Measurements from ENCODE around the gene IRF1. TPM values are rescaled to one million over a fixed set of nuclear protein-coding genes. Genes with fewer than 3 reads are reported as not detected.

Gene IRF1
- total RNA-seq, 1 experiment from 2014 or later = 30.1 TPM

GRCh38 chr5:132431632-132432031, 58.9 kb downstream of the IRF1 start:
- ChIA-PET CTCF (no interaction called here), POLR2A (interaction anchor here (1.4 kb wide), 1 partner anchor 16 kb away, joined by 3 read pairs; no protein-coding TSS in a partner anchor), RAD21 (ENCODE audit: low non-redundant PET in 1 of 2, low total read pairs in 2 of 2, uncharacterized antibody in 2 of 2, unreplicated experiment in 2 of 2) (no interaction called here)
- Histone ChIP-seq H3K4me2 (ENCODE audit: low read length) (no peak overlapping the region), H4K20me1 (ENCODE audit: insufficient read depth) (no peaks in the 10 kb centered on the region), H3K27ac (ENCODE audit: low read depth, low read length) (no peak overlapping the region), H2AFZ (ENCODE audit: low read depth, low read length, poor library complexity, severe bottlenecking) (no peak overlapping the region), H3K9me2 (ENCODE audit: insufficient read depth) (no peaks in the 10 kb centered on the region), H3K4me1 (ENCODE audit: control insufficient read depth in 1 of 2, insufficient read depth in 2 of 2, low read length in 2 of 2) (peaks cover 31 to 37% of the 10 kb centered on the region in 2 experiments), H3K9ac (ENCODE audit: low read length) (no peak overlapping the region), H3K36me3 (ENCODE audit: control insufficient read depth in 1 of 2, insufficient read depth in 2 of 2, low read length in 2 of 2) (no peaks in the 10 kb centered on the region), H3K27me3 (ENCODE audit: insufficient read depth, low read length) (no peaks in the 10 kb centered on the region), H3K4me3 (replicated peaks in 1 of 2; ENCODE audit: low read depth in 1 of 2, low read length in 2 of 2) (no peak overlapping the region), H3K9me3 (ENCODE audit: control insufficient read depth in 1 of 2, insufficient read depth in 1 of 2, low read depth in 1 of 2, low read length in 2 of 2) (no peaks in the 10 kb centered on the region), H3K79me2 (ENCODE audit: insufficient read depth, low read length) (no peaks in the 10 kb centered on the region)
- intact Hi-C loops (cut with micrococcal nuclease) = no loop called here
- TF ChIP-seq SRF (IDR thresholded peaks at IDR 0.05; ENCODE audit: low read depth) = no peak
- no peak for TF ChIP-seq CBX3 (IDR thresholded peaks at IDR 0.05; ENCODE audit: low read depth)
- TF ChIP-seq ZNF274 (IDR thresholded peaks at IDR 0.05; ENCODE audit: low read depth, low read length) = no peak
- TF ChIP-seq EZH2 (IDR thresholded peaks at IDR 0.05) = no peak
- TF ChIP-seq, protein P1, sequence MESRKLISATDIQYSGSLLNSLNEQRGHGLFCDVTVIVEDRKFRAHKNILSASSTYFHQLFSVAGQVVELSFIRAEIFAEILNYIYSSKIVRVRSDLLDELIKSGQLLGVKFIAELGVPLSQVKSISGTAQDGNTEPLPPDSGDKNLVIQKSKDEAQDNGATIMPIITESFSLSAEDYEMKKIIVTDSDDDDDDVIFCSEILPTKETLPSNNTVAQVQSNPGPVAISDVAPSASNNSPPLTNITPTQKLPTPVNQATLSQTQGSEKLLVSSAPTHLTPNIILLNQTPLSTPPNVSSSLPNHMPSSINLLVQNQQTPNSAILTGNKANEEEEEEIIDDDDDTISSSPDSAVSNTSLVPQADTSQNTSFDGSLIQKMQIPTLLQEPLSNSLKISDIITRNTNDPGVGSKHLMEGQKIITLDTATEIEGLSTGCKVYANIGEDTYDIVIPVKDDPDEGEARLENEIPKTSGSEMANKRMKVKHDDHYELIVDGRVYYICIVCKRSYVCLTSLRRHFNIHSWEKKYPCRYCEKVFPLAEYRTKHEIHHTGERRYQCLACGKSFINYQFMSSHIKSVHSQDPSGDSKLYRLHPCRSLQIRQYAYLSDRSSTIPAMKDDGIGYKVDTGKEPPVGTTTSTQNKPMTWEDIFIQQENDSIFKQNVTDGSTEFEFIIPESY (IDR thresholded peaks at IDR 0.05; ENCODE audit: extremely low read depth, insufficient replicate concordance, low read length) = no peak
- TF ChIP-seq CTCF (IDR thresholded peaks at IDR 0.05 in 2 of 3, conservative IDR thresholded peaks at IDR 0.05 in 1 of 3; ENCODE audit: borderline replicate concordance in 1 of 3, insufficient read depth in 1 of 3, low read depth in 2 of 3, low read length in 2 of 3) = no peak
- no peak for TF ChIP-seq YY1 (IDR thresholded peaks at IDR 0.05; ENCODE audit: extremely low read depth, insufficient replicate concordance, low read depth, low read length)
- no peak for TF ChIP-seq TCF7L2 (IDR thresholded peaks at IDR 0.05; ENCODE audit: borderline replicate concordance, extremely low read depth, insufficient read depth, insufficient read length)
- no peak for TF ChIP-seq EZH2phosphoT487 (IDR thresholded peaks at IDR 0.05; ENCODE audit: borderline replicate concordance)
- TF ChIP-seq SIN3A (IDR thresholded peaks at IDR 0.05; ENCODE audit: low read depth) = no peak
- TF ChIP-seq, protein P2, sequence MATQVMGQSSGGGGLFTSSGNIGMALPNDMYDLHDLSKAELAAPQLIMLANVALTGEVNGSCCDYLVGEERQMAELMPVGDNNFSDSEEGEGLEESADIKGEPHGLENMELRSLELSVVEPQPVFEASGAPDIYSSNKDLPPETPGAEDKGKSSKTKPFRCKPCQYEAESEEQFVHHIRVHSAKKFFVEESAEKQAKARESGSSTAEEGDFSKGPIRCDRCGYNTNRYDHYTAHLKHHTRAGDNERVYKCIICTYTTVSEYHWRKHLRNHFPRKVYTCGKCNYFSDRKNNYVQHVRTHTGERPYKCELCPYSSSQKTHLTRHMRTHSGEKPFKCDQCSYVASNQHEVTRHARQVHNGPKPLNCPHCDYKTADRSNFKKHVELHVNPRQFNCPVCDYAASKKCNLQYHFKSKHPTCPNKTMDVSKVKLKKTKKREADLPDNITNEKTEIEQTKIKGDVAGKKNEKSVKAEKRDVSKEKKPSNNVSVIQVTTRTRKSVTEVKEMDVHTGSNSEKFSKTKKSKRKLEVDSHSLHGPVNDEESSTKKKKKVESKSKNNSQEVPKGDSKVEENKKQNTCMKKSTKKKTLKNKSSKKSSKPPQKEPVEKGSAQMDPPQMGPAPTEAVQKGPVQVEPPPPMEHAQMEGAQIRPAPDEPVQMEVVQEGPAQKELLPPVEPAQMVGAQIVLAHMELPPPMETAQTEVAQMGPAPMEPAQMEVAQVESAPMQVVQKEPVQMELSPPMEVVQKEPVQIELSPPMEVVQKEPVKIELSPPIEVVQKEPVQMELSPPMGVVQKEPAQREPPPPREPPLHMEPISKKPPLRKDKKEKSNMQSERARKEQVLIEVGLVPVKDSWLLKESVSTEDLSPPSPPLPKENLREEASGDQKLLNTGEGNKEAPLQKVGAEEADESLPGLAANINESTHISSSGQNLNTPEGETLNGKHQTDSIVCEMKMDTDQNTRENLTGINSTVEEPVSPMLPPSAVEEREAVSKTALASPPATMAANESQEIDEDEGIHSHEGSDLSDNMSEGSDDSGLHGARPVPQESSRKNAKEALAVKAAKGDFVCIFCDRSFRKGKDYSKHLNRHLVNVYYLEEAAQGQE (IDR thresholded peaks at IDR 0.05; ENCODE audit: low read depth) = no peak
- no TSS peak for BruUV-seq (replicated peaks)
- no peak for DNase-seq (ENCODE audit: low read depth, low spot score)
- no peak for ATAC-seq

Measured in HCT116 (cell line).